HG03060 (cell line): ENCODE data around the gene LRP1.

Source experiments
- ATAC-seq: cut with Tn5 transposase; IDR thresholded peaks from one replicate; pipeline ENCODE4 v1.9.1; 2021; ENCODE audit warnings: low read depth, moderate number of reproducible peaks; ENCODE audit not compliant: unreplicated experiment

The LRP1 gene

GRCh38 chr12:57093415-57094207 is 34.7 kb upstream of the LRP1 start:
- no peak for ATAC-seq

GRCh38 chr12:57094208-57095160 is 33.8 kb upstream of the LRP1 start:
- ATAC-seq = no peak

GRCh38 chr12:57095440-57095839 is 32.8 kb upstream of the LRP1 start:
- ATAC-seq = no peak

- no peak for ATAC-seq
These were observed 32.1 kb upstream of the LRP1 start for GRCh38 chr12:57096099-57096572.

GRCh38 chr12:57096748-57097553 is 31.3 kb upstream of the LRP1 start:
- no peak for ATAC-seq

GRCh38 chr12:57097554-57097835 is 30.8 kb upstream of the LRP1 start:
- ATAC-seq = no peak

GRCh38 chr12:57098546-57098945 is 29.7 kb upstream of the LRP1 start:
- no peak for ATAC-seq

GRCh38 chr12:57099047-57099714 is 29.1 kb upstream of the LRP1 start:
- no peak for ATAC-seq

- ATAC-seq = no peak
These were observed 28.5 kb upstream of the LRP1 start for GRCh38 chr12:57099766-57100165.

- no peak for ATAC-seq
These were observed 26.2 kb upstream of the LRP1 start for GRCh38 chr12:57101892-57102695.

- no peak for ATAC-seq
These were observed 24.4 kb upstream of the LRP1 start for GRCh38 chr12:57103856-57104255.

- no peak for ATAC-seq
These were observed 23.9 kb upstream of the LRP1 start for GRCh38 chr12:57104292-57104910.

- no peak for ATAC-seq
These were observed 23.1 kb upstream of the LRP1 start for GRCh38 chr12:57105011-57105753.

- no peak for ATAC-seq
These were observed 22.1 kb upstream of the LRP1 start for GRCh38 chr12:57106021-57106708.

- ATAC-seq = no peak
These were observed 20.7 kb upstream of the LRP1 start for GRCh38 chr12:57107456-57108155.

GRCh38 chr12:57109207-57110103 is 18.8 kb upstream of the LRP1 start:
- ATAC-seq = no peak
